HG02588 (cell line): ENCODE data around the gene PDE9A.
"Not testable (repeated sequence)": the region's sequence is repeated elsewhere in the genome, so short reads cannot be mapped to it uniquely, and the experiment has no call there.

Experiments used
- ATAC-seq: cut with Tn5 transposase; IDR thresholded peaks from one replicate; pipeline ENCODE4 v1.9.1; 2021; ENCODE audit warnings: mild to moderate bottlenecking, moderate library complexity; ENCODE audit not compliant: unreplicated experiment

Gene PDE9A

DNA sequence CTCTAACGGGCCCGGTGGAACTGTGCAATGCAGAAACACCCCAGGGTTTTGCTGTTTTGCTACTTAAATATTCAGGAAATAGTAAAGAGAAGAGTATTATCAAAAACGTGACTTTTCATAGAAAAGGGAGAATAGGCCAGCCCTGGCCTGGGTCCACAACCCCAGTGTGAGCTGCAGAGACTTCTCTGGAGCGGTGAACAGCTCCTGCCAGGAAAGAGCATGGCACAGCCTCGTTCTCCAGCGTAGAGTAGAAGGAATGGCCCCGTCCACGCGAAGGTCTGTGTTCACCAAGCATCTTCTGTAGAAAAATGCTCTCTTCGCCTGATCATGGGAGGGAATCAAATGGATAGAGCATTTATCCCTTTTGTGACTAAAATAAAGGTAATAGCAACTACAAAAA, 51.4 kb downstream of the PDE9A start:
- ATAC-seq, result no peak

DNA sequence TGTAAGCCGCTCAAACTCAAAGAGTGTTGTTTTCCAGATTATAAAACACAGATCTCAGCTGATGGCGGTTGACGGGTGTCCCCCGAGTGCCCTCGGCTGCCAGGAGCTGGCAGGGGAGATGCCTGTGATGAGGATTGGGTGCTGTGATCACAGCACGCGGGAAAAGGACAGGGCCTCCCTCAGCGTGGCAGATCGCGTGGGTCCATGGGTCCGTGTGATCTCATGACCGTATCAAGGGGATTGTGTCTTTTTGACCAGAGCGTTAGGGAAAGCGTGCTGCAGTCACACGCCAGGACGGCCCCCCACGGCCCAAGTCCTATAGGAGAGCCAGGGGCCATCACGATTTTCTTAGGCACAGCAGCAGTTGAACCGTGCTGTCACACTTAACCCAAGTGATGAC, 51.9 kb downstream of the PDE9A start:
- no peak for ATAC-seq

DNA sequence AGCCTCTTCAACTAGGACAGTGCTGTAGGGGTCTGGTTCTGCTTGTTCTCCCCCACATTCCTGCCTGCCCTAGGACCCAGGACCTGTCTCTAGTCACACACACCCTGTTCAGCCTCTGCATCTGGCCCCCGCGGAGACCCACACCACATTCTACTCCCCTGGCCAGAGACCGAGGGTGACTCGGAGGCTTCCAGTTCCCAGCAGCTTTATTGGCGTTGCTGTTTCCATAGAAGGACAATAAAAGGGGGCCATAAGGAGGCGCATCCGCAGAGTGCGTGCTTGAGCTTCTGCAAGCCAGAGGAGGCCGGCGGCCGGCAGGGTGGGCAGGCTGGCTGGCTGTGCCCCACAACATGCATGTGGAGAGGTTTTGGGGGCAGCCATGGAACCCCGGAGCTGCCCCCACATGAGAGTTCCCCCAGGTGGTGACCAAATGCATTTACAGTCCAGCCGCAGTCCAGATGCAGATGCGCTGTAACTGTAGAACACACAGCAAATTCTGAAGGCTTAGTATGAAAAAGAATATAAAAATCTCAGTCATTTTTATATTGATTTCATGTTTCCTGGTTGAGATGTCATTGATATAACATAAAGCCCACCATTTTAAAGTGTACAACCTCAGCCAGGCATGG, 52.4 kb downstream of the PDE9A start:
- no peak for ATAC-seq

DNA sequence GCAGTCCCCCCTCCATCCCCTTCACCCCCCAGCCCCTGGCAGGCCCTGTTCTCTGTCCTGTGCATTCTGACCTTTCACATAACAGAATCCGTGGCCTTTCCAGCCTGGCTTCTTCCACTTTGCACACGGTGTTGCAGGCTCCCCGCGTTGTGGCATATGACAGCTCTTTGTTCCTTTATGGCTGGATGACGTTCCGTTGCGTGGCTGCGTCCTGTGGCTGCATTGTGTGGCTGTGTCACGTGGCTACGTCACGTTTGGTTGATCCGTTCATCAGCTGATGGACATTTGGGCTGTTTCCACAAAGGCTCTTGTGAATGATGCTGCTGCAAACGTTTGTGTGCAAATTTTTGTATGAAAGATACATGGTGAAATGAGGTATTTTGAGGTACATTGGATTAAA, 53.3 kb downstream of the PDE9A start:
- no peak for ATAC-seq

DNA sequence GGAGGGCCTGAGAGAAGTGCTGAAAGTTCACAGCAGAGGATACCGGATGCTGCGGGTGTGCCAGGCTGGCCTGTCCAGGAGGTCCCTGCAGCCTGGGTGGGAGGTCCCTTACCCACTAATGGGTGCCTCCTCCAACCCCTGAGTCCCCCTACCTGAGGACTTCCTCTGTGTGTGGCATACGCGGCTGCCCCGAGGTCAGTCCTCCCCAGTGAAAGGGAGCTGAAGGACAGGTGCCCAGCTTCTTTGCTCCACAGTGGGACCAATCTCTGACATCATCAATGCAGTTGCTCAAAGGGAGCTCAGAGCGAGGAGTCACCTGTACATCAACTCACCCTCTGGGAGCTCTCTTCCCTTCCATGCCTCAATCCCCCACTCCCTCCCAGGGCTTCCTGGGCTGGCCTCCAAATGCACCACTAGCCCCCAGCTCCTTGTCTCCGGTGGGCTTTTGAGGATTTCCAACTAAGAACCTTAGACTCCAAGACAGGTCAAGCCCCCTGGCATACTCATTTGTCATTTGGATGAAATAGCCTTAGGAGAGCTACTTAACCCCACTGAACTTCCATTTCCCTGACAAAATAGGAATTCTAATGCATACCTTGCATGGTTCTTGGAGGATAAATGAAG, 53.9 kb downstream of the PDE9A start:
- ATAC-seq, result no peak

DNA sequence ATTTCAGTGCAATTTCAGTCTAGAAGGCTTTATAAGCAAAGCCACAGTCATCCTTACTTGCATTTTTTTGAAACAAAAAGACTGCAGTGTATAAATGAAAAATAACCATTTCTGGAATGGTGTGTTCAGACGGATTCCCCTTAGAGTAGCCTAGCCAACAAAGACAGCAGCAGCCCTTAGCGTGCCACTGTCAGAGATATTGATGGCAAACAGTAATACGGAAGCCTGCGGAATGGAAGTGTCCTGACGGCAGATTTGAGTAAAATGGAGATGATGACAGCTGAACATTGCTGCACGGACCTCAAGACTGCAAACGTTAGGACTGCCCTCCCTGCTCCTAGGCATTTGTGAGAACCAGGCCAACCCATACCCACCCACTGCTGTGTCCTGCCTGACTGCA, 54.7 kb downstream of the PDE9A start:
- no peak for ATAC-seq

DNA sequence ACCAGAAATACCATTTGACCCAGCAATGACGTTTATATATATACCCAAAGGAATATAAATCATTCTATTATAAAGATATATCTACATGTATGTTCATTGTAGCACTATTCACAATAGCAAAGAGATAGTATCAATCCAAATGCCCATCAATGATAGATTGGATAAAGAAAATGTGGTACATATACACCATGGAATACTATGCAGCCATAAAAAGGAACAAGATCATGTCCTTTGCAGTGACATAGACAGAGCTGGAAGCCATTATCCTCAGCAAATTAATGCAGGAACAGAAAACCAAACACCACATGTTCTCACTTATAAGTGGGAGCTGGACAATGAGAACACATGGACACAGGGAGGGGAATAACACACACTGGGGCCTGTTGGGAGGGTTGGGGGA, 55.5 kb downstream of the PDE9A start:
- ATAC-seq, result not testable (repeated sequence)

DNA sequence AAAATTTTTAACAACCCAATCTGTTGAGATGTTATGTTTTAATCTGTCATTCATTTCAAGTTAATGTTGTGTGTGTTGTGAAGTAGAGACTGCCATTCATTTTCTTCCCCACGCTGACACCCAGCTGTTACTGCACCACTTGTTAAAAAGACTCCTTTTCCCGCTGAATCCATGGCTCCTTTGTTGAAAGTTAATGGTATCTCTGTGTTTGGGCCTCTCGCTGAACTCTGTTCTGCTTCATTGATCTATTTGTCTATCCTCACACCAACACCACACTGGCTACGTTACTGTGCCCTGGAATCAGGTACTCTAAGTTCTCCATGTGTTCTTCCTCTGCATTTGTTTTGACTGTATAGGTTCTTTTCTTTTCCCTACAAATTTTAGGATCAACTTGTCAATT, 58.2 kb downstream of the PDE9A start:
- no peak for ATAC-seq

DNA sequence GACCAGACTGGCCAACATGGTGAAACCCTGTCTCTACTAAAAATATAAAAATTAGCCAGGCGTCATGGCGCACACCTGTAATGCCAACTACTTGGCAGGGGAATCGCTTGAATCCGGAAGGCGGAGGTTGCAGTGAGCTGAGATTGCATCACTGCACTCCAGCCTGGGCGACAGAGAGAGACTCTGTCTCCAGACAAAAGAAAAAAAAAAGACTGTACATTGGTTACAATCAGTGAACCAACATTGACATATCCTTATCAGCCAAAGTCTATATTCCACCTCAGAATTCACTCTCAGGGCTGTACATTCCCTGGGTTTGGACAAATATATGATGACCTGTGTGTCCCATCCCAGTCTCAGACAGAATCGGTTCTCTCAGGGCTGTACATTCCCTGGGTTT, 62.0 kb downstream of the PDE9A start:
- ATAC-seq, result not testable (repeated sequence)

DNA sequence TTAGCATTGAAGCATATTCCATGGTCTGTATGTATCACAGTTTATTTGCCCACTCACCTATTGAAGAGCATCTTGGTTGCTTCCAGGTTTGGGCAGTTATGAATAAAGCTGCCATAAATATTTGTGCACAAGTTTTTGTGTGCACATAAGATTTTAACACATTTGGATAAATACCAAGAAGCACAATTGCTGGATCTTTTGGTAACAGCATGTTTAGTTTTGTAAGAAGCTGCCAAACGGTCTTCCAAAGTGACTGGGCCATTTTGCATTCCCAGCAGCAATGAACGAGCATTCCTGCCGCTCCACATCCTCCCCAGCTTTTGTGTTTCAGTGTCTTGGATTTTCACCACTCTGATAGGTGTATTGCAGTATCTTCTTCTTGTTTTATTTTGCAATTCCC, 62.7 kb downstream of the PDE9A start:
- no peak for ATAC-seq

DNA sequence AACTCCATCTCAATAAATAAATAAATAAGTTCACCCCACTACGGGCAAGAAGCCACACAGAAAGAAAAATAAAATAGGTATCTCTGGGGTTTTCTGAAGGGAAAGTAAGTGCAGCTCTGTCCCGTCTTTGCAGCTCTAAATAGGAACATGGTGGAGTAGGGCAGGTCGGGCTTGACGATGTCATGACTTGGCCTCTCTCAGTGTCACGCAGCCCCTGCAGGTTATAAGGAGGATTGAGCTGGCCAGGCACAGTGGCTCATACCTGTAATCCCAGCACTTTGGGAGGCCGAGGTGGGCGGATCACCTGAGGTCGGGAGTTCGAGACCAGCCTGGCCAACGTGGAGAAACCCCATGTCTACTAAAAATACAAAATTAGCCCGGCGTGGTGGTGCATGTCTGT, 67.1 kb downstream of the PDE9A start:
- not testable (repeated sequence) for ATAC-seq

DNA sequence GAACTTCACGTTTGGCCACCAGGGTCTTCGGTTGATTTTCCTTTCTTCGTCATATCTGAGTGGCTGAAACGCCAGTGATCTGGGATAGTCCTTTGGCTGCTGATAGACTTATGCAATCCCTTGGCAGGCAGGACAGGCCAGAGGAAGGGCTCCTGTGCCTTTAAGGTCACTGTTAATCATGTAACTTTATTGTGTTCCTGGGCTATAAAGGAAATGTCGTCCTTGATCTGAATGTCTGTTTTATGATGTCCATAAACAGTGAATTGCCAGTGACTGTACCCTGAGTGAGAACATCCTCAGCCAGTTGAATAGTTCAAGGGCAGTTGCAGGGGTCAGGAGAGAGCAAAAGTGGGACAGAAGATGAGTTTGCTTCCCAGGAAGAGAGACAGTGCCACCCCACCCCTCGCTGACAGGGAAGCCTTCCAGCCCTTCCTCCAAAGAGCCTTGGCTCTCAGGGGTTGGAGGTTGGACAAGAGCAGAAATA, 68.0 kb downstream of the PDE9A start:
- ATAC-seq, result no peak

DNA sequence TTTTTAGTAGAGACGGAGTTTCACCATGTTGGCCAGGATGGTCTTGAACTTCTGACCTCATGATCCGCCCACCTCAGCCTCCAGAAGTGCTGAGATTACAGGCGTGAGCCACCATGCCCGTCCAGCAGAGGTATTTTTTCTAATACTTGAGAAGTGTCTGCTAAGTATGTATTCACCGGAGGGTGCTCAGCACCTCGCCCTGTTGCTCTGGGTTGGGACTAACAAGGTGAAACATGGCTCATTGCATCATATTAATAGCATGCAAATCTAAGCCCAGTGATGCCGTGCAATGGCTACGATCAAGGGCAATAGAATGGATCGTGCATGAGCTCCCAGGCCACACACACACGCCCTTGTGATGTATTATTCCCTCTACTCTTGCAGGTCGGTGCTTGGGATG, 68.7 kb downstream of the PDE9A start:
- no peak for ATAC-seq

DNA sequence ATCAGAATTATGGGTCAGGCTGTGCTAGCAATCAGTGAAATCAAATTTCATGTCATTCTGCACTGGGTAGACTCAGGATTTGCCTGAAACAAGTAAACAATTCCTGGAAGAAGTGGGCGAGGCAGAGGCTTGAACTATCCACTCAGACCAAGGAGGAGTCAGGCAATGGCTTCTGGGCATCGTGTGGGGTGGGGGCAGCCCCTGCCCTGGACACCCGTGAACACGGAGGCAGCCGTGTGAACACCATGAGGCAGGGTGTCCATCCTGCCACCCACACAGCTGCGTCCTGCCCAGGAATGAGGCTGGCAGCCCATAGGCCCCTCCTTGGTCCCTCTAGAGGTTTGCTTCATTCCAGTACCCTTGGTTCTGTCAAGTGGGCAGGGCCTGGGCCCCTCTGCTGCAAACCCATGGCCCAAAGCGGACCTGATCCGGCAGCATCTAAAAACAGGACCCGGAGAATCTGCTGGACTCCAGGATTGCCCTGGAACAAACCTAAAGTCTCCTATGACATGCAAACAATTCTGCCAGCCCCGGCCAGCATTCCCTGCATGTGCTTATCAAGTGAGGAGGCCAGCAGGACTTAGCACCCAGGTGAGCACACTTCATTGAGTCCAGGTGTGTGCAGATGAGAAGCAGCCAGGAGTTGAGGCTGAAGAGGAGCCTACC, 69.5 kb downstream of the PDE9A start:
- no peak for ATAC-seq

DNA sequence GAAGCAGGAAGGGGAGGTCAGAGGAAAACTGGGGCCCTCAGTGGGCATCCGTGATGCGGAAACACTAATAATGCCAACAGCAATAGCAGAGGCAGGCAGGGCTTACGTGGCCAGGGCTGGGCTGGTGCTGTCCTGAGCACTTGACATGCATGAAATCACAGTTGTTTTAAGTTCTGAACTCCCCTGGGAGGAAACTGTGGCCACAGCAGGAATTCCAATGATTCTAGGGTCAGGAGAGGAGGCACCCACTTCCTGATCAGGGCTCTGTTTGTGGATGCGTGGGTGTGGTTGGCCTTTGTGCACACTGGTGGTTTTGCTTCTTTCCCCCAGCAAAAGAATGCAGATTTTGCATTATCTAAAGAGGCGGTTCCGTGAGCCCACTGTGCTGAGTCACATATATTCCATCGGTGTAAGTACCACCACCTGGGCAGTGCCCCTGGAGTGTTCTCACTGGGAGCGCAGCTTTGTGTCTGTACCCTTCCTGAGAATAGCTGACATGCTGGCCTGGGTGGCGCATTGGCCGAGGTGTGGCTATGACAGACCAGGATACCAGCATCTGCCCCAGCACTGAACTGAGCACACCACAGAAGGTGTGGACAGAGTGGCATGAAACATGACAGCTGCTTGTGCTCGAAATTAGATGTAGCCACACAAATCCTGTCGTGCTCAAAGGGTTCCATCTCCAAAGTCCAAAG, 71.0 kb downstream of the PDE9A start:
- no peak for ATAC-seq

DNA sequence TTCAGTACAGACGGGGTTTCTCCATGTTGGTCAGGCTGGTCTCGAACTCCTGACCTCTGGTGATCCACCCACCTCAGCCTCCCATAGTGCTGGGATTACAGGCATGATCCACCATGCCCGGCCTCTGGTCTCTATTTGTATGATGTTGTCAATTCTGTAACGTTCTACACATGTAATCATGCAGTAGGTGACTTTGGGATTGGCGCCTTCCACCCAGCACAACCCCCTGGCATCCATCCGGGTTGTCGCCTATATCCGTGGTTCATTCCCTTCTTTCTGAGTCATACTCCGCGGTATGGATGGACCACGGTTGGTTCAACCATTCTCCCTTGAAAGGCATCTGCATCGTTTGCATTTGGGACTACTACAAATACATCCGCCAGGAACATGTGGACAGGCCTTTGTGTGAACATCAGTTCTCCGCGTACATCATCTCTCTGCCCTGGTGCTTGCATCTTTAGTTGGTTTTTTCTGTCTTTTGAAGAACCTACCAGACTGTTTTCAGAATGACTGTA, 72.1 kb downstream of the PDE9A start:
- no peak for ATAC-seq

DNA sequence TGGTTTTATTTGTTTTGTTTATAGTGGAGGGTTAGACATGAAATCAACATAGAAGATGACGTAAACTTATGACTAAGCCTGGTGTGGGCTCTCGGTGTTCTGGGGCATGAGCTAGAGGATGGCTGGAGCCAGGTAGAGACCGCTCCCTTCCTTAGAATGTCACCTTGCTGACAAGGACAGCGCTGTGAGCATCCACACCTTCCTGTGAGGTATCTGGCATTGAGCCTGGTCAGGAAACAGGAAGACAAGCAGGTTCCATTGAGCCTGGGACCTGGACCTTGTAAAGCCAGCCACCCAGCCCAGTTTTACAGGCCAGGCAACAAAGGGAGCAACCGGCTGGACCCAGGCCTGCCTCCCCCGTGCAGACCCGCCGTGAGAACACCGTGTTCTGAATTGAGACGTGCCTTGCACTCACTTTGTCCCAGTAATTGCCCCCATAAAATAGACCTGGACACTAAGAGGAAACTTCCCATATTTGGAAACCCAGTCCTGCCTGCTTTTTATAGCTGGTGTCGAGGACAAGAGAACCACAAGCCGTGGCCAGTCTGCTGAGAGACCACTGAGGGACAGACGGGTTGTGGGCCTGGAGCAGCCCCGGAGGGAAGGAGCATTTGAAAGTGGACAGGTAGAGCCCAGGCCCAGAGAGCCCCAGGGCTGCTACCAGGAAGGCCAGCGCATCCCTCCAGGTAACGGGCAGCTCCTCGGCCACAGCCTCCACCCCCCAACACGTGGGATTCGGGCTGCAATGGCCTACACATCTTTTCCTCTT, 78.0 kb downstream of the PDE9A start:
- ATAC-seq, result no peak

DNA sequence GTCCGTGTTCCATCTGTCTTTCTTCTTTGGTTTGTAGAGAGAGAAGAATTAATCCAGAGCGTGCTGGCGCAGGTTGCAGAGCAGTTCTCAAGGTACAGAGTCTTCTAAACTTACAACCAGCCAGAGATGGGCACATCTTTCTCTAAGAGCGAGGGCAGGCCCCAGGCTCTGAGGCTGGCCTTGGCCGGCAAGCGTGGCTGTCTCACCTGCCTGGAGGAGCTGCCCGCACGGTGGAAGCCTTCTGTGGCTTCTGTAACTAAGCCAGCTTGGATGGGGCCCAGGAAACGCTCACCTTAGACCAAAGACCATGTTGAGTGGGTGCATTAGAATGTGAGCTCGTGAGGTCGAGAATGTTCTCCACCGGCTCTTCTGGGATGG, 78.6 kb downstream of the PDE9A start:
- ATAC-seq, result no peak

DNA sequence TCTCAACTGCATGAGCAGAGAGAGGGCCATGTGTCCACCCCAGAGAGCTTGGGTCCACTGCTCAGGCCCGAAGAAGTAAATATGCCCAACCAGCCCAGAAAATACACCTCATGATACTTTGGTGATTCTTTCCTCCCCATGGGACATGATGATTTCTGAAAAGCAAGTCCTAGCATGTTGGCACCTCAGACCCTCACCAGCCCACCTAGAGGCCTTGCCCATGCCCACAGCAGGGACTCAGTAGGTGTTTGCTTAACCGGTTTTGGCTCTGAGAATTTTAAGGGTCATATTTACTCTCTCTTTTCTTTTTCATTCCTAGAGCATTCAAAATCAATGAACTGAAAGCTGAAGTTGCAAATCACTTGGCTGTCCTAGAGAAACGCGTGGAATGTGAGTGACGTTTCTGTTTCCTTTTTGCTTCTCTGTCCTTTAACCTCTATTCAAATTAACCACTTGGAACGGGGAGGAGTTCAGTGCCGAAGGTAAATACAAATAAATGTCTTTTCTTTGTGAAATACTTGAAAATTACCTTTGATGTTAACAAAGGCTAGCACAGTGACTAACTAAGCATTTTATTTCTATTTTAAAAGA, 79.7 kb downstream of the PDE9A start:
- no peak for ATAC-seq

DNA sequence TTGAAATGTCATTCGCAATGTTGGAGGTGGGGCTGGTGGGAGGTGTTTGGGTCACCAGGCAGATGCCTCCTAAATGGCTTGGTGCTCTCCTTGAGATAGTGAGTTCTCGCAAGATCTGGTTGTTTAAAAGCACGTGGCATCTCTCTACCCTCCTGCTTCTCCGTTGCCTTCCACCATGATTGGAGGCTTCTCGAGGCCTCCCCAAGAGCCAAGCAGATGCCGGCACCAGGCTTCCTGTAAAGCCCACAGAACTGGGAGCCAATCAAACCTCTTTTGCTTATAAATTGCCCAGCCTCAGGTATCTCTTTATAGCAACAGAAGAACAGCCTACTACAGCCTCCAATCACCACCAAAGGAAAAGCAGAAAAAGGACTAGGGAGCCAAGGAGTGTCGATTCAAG, 80.5 kb downstream of the PDE9A start:
- no peak for ATAC-seq
